HG03457 (cell line): ENCODE data around the gene KRT10.
"Not testable (repeated sequence)": the region's sequence is repeated elsewhere in the genome, so short reads cannot be mapped to it uniquely, and the experiment has no call there.

Experiments
- ATAC-seq: cut with Tn5 transposase; IDR thresholded peaks from one replicate; pipeline ENCODE4 v1.9.1; 2021; ENCODE audit warnings: moderate number of reproducible peaks; ENCODE audit not compliant: unreplicated experiment

KRT10 gene

DNA sequence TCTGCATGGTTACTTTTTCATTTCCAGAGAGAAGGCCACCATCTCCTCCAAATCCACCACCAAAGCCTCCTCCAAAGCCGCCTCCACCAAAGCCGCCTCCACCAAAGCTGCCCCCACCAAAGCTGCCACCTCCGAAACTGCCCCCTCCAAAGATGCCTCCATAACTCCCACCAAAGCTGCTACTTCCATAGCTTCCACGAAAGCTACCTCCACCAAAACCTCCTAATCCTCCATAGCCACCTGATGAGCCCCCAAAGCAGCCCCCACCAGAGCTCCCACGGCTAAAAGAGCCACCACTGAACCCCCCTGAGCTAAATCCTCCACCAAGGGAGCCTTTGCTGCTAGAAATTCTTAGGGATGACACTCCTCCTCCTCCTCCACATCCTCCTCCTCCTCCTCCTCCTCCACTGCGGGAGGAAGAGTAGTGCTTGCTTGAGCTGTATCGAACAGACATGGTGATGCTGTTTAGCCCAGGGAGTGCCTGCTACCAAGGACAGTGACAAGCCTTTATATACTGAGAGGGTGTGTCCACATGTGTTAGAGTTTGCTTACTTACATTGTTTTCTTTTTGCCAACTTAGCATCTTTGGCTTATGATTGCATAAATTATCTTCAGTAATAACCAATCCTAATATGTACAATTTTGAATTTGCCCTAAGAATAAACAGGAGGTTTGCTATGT is at the start of gene KRT10:
TSS of gene KRT10 (minus strand) at position 483 of the 681 bp plus-strand sequence. CDS start at position 454, 29 bp downstream.
- no peak for ATAC-seq

DNA sequence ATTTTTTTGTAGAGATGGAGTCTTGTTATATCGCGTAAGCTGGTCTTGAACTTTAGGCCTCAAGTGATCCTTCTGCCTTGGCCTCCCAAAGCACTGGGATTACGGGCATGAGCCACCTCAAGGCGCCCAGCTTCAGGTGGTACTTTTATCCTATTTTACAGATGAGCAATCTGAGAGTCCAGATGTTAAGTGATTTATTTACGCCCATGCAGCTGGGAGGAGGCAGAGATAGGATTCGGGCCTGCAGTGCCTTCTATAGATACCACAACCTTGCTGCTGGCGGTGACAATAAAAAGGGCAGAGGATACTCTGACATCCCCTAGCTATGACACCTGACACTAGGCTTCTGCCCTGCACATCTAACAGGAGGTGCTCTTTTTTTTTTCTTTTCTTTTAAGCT is 48.9 kb upstream of the KRT10 start:
- ATAC-seq = no peak

DNA sequence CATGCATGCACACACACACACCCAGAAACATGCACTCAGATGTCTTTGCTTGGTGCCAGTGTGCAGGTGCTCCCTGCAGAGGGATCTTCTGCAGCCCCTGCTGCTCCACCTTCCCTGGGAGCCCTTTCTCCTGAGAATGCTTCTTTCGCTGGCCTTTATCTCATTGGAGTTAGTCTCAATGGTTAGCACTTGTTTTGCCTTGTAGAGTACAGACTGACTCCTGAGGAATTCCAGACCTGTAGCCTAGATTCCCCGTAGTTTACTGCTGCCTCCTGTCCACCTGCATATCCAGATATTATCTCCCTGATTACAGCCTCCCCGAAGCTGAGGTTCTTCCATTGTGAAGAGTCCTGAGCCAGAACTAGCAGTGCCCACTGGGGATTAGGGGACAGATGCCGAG is 47.7 kb upstream of the KRT10 start:
- no peak for ATAC-seq

DNA sequence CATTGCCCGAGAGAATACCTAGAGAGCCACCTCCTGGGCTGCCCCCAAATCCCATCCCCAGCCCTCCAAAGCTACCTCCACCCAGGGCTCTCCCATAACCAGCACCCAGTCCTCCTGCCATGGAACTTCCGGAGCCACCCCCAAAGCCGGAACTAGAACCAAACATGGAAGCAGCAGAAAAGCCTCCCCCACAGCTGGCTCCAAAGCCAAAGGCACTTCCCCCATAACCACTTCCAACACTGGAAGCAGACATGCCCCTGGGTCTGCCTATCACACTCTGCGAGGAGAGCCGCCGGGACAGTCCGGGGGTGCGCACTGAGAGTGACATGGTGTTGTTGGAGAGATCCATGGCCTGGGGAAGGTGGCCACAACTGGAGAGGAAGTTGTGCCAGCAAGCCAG is 44.4 kb upstream of the KRT10 start, which contains the start of gene KRT12:
TSS of gene KRT12 (minus strand) at position 386 of the 400 bp plus-strand sequence. CDS start at position 349, 37 bp downstream.
- ATAC-seq = no peak

DNA sequence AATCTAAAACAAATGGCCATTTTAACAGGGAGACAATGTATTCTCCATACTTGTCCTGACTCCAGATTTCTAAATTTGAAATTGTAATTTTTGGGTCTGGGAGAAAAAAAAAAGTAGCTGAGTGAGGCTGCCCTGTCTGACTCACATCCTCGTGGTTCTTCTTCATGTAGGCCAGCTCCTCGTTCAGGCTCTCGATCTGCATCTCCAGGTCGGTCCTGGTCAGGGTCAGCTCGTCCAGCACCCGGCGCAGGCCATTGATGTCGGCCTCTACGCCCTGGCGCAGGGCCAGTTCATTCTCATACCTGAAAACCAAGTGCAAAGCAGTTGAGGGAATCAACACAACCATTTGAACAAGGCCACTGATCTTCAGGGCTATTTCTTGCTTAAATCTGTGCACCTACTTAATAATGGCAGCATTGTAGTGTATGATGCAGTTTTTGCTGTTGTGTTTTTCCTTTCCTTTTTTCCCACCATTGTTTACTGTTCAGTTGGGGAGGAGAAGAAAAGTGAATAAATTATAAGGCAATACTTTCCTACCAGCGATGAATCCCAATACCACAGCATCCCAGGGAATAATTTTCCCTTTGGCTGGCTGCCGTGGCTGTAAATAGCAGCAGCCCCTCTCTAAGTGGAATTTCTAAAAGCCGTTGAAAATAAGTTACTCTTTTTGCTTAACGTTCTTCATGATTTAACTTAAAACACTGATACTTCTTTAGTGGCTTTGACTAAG is 42.4 kb upstream of the KRT10 start:
- ATAC-seq = no peak

DNA sequence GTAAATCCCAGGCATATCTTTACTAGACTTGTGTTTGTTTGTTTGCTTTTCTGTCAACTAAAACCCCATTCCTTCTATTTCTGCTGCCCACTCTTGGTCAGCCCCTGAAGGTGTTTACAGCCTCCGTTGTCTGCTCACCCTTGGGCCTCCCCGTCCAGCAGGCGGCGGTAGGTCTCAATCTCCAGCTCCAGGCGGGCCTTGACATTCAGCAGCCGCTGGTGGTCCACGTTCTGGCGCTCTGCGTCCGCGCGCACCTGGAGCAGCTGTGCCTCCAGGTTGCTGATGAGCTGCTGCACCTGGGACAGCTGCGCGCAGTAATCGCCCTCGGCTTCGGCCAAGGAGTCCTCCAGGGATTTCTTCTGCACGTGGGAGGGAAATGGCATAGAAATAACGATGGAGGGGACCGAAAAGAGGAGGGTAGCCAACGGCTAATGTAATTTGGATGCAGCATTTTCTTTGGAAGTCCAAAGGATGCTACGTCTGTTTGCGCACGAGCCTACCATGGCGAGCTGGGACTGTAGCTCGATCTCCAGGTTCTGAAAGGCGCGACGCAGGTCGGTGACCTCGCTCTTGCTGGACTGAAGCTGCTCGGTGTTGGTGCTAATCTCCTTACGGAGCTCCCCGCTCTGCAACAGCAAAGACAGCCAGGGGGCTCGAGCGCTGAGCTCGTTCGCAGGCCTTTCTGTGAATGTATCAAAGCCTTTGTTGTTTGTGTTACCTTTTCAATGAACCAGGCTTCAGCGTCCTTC is 40.7 kb upstream of the KRT10 start:
- ATAC-seq = no peak

DNA sequence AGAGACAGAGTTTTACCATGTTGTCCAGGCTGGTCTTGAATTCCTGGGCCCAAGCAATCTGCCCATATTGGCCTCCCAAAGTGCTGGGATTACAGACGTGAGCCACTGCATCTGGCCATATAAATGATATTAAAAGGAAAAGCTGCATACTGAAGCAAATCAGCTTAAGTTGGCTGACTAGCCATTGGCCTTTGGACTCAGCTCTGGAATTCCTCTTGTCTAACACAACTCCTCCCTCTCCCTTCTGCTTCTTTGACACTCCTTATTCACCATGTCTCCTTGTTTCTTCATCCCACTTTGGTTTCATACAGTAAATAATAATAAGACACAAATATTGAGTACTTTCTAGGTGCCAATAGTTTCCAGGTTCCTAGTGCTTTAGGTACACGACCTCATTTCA is 37.1 kb upstream of the KRT10 start:
- ATAC-seq = no peak

DNA sequence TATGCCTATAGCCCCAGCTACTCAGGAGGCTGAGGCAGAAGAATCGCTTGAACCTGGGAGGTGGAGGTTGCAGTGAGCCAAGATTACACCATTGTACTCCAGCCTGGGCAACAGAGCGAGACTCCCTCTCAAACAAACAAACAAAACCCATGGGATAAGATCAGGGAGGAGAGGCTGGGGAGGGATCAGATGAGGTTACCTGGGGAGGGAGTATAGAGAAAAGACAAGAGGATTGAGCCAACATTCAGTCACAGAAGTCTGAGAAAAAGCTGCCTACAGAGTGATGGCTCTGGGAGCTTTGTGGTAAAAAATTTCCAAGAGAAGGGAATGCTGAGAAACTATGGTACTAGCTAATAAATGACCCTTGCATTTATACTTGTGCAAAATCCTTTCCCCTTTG is 36.3 kb upstream of the KRT10 start:
- not testable (repeated sequence) for ATAC-seq

DNA sequence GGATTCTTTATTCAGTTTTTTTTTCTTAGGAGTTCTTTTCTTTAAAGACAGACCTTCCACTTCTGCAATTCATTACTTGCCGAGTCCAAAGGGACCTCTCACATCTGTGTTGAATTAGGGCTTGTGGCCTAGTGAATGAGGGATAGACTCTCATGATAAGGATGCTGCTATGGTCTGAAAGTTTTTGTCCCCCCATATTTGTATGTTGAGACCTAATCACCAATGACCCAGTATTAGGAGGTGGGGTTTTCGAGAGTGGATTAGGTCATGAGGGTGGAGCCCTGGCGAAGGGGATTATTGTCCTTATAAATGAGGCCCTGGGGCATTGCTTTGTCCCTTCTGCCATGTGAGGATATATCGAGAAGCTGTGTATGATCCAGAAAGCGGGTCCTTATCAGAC is 35.1 kb upstream of the KRT10 start:
- ATAC-seq = no peak

DNA sequence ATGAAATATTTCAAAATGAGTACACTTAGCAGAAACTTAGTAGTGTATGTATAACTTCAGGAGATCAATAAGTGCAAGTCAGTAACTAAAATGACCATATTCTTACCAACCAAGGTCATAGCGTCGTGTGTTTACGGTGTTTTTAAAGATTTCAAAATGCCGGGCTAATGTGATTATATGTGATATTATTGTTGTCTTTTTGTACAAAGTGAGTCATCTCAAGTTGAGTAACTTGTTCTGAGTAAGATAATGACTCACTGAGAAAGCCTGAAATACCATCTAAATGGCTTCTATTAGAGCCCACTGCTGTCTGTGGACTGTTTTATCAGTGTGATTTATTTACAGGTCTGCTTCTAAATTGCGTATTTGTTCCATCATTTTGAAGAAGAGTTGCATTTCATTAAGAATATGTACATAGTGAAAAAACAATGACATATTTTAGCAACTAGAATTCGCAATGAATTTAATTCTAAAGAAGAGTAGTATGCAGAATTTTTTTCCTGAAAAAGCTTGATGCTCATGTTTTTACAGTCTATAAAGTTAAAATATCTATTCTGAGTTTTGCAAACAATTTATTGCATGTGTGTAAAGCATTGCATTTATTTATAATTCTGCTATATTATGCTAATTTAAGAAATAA is 31.9 kb upstream of the KRT10 start:
- no peak for ATAC-seq

DNA sequence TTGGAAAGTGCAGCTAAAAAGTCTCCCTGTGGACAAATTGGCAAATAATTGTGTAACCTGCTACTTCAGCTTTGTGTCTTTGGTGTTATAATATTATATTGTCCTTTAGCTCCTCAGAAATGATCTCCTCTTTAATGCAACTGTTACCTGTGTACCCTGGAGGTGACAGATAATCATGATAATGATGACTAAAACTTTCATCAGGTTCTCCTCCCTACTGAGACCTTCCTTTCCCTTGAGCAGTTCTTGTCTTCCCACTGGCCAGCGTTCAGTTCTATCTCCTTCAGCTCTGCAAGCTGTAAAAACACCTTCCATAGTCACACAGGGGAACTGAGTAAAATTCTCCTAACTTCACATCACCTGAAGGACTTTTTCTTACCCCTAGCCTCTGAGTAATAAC is 29.9 kb upstream of the KRT10 start:
- ATAC-seq = no peak

DNA sequence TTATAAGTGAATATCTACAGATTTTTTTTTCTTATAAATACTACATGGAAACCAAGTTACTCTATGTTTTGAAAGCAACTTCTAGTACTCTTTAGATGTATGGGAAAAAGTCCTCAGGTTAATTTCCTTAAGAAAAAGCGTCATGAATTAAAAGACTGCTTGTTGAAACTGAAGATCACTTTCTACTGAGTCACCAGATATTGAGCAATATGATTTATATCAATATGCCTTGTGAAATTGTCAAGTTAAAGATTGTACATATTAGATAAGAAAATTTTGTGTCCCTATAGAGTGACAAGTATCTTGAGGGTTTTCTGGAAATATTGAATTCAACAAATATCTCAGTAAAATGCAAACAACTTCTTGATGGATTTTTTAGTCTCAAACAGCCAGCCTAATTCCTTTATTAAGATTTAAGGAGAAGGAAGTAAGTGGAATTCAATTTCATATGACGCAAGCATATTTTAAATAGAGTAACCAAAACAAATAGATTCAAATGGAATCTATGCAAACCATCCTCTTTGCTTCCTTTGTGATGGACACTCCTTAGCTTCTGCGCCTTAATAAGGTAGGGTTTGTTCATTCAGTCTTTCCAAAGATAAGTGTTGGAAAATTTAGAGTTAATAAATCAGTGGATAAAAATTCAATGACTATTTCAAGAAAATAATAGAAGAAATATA is 28.0 kb upstream of the KRT10 start:
- no peak for ATAC-seq

DNA sequence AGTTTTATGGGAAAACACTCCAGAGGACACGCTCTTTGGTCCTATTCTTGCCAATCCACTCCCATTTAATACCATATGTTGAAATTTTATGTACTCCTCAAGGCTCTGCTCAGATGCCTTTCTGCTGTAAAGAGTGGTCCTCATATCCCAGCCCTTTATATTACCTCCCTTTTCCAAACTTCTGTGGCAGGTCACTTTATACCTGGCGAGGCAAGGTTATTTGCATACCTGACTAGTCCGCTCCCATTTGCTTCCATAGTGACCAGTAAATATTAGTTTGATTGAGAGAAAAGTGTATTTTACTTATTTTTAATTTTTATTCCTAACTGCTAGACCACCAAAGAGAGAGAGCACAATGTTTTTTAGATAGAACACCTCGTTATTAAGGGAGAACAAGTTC is 27.3 kb upstream of the KRT10 start:
- no peak for ATAC-seq

DNA sequence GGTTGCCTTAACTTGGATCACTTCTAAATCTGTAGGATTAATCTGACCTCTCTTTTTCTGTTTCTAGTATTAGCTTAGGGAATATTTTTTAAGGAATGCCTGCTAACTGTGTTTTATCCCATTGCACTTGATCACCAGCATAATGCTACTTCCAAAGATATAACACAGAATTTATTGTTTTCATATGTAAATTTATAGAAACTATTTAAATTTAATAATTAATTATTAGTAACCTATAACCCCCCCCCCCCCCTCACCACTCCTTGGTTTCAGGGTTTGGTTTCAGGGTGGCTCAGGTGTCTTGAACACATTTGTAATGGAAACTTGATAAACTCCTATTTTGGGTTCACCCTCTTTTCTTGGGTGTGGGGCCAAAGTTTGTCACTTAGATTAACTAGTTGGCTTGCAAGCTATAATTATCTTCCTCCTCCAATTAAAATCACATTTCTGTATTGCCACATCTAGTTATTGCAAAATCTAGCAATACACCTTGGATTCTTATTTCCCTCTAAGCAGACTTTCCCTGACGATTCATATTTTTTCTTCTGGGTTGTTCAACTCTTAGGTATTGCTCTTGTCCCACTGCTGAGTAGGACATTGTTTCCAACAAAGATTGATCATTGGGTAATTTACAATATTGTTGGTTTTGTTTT is 26.3 kb upstream of the KRT10 start:
- no peak for ATAC-seq

DNA sequence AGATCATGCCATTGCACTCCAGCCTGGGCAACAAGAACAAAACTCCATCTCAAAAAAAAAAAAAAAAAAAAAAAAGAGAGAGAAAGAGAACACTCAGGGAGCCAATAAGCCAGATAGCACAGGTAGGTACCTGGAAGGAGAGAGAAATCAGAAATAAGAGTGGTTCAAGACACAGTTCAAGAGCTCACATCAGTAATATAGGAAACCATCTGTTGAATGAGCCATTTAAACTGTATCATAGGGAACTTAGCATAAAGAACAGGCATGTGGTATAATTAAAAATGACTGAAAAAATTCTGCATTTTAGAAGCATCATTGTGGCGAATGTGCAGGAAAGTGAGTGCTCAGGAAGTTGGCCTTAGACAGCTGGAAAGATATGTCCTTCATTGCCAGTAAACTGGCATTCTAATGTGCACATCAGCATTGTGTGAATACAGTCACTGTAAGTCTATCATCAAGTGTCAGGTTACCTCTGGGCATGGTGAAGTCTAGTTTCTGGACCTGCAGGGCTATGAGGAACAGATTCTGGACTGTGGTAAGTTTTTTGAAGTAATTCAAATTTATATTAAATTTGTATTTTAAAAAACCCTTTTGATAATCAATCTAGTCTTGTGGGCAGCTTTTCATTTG is 24.2 kb upstream of the KRT10 start:
- ATAC-seq = no peak

DNA sequence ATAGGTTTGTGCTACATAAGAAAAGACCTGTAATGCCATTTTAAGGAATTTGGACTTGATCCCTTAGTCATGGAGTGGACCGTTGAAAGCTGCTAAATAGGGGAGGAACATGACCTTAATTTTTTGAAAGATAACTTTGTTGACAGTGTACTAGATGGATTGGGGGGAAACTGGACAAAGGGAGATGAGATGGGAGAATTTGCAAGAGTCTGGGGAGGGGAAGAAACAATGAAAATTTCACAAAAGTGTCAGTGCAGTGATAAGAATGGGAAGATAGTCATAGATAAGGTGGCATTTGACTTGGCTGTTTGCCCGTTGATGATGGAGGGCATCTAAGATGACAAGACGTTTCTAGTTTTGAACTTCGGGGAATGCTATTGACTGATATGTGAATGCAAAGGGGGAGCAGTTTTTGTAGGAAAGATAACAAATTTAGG is 22.3 kb upstream of the KRT10 start:
- ATAC-seq = no peak

DNA sequence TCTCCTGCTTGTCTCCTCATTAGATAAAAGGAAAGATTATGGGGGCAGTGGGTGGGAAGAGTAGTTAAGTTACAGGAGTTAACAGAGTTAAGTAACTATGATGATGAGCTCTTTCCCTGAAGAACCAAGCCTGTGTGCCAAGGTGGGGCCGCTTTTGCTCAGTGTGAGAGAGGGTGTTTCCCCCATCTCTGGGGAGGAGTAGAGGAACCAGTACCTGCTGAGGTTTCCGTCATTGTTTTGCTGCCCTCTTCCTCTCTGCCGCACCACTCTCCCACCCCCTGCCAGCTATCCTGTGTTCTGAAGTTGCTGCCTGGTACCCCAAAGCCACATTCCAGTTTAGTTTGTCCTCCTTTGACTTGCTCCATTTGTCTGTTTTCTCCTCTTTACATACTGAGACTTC is 20.8 kb upstream of the KRT10 start:
- no peak for ATAC-seq

DNA sequence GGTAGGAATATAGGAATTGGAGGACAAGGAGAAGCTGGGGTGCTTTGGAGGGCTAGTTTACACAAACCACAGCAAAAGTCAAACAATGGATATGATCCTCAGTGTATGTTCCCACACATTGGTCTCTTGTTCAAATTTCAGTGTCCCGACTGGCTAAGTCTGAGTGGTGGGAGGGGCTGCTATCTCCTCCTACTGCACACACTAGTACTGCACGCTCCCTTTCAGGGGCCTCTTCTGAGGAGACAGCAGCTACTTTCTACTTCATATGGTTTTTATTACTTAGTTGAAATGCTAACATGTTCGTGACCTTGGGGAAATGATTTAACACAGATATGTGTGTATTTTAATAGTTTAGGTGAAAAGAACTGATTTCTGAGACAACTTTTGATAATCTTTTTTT is 18.8 kb upstream of the KRT10 start:
- no peak for ATAC-seq

DNA sequence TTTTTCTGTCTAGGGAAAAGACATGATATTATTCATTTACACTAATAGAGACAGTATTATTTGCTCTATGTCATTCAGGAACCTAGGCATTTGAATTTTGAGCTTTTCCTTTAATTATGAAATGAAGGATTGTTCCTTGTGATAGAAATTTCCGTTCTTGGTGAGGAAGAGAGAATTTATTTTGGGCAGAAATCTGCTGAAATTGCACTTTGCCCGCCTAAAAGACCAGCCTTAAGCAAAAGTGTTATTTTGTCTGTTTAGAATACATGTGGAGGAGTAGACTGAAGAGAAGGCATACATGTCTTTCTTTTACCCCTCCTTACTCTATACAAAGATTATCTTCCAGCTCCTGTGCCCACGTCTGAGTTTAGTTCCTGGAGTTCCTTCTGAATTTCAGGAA is 16.8 kb upstream of the KRT10 start:
- ATAC-seq = no peak

DNA sequence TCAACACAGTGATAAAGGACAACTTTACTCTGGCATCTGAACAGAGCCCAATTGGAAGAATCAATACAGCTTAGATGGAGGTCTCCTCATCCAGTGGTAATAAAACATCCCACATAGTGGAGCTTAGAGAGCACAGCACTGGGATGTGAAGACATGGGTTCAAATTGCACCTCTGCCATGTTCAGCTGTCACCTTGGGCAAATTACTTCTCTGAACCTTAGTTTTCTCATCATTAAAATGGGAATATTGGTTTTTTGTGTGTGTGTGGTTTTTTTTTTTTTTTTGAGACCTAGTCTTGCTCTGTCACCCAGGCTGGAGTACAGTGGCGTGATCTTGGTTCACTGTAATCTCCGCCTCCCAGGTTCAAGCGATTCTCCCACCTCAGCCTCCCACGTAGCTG is 13.6 kb upstream of the KRT10 start:
- no peak for ATAC-seq
